Suprapubic skin (tissue), 4 donors: ENCODE results near the gene TBC1D14. TPM values are rescaled to one million over a fixed set of nuclear protein-coding genes. Genes with fewer than 3 reads are reported as not detected.
"Not testable (repeated sequence)": the region's sequence is repeated elsewhere in the genome, so short reads cannot be mapped to it uniquely, and the experiment has no call there.

Experiments
- DNase-seq, 2 donors: peaks; one replicate each; pipeline ENCODE4 v3.0.0-alpha.2; 2019; ENCODE audit warnings: low spot score in 2 of 2
- H3K27ac ChIP-seq: fragments of 200-600 bp; sonication (generic); one replicate; pipeline ENCODE4 v1.5.1; 2019
- H3K27me3 ChIP-seq: fragments of 200-600 bp; sonication (generic); one replicate; pipeline ENCODE4 v1.5.1; 2019
- H3K36me3 ChIP-seq: fragments of 200-600 bp; sonication (generic); one replicate; pipeline ENCODE4 v1.5.1; 2019
- H3K4me1 ChIP-seq: fragments of 200-600 bp; sonication (generic); one replicate; pipeline ENCODE4 v1.5.1; 2019
- H3K4me3 ChIP-seq: fragments of 200-600 bp; sonication (generic); one replicate; pipeline ENCODE4 v1.5.1; 2019; ENCODE audit warnings: mild to moderate bottlenecking
- H3K9me3 ChIP-seq: fragments of 200-600 bp; sonication (generic); one replicate; pipeline ENCODE4 v1.5.1; 2019
- EP300 ChIP-seq: sonication (generic); formaldehyde crosslinking; IDR thresholded peaks from one replicate; pipeline ENCODE4 v1.6.1; 2017; ENCODE audit warnings: antibody characterized with exemption
- POLR2A ChIP-seq, 2 donors: fragments of 450-650 bp; IDR thresholded peaks; one replicate each; pipeline ENCODE4 v1.6.1; 2017; ENCODE audit warnings: antibody characterized with exemption in 2 of 2, mild to moderate bottlenecking in 2 of 2, moderate library complexity in 2 of 2
- POLR2AphosphoS5 ChIP-seq, 3 donors: sonication (generic); formaldehyde crosslinking; IDR thresholded peaks; one replicate each; pipeline ENCODE4 v1.6.1; 2017; ENCODE audit warnings: antibody characterized with exemption in 3 of 3
- WGBS: methylation state at CpG from one replicate; pipeline ENCODE4 v1.1.5; 2018; 5-methylcytosine and 5-hydroxymethylcytosine counted together
- total RNA-seq, 4 donors: library from RNA; depleted of rRNA; stranded (reverse); fragments of >200 nt; gene quantifications; one replicate each; pipeline ENCODE4 v1.1.0, GENCODE V29; 2016
- TF ChIP-seq, protein P1 (sequence below), 2 donors: fragments of 200-600 bp in 1 of 2; fragments of 450-650 bp in 1 of 2; sonication (generic) in 1 of 2; IDR thresholded peaks; one replicate each; pipeline ENCODE4 v1.5.1; 2016 to 2019; ENCODE audit warnings: antibody characterized with exemption in 2 of 2, mild to moderate bottlenecking in 1 of 2, moderate library complexity in 1 of 2

TBC1D14 gene
- total RNA-seq, 4 donors from 2014 or later: 55.0 to 111 (median 97.9) TPM

DNA sequence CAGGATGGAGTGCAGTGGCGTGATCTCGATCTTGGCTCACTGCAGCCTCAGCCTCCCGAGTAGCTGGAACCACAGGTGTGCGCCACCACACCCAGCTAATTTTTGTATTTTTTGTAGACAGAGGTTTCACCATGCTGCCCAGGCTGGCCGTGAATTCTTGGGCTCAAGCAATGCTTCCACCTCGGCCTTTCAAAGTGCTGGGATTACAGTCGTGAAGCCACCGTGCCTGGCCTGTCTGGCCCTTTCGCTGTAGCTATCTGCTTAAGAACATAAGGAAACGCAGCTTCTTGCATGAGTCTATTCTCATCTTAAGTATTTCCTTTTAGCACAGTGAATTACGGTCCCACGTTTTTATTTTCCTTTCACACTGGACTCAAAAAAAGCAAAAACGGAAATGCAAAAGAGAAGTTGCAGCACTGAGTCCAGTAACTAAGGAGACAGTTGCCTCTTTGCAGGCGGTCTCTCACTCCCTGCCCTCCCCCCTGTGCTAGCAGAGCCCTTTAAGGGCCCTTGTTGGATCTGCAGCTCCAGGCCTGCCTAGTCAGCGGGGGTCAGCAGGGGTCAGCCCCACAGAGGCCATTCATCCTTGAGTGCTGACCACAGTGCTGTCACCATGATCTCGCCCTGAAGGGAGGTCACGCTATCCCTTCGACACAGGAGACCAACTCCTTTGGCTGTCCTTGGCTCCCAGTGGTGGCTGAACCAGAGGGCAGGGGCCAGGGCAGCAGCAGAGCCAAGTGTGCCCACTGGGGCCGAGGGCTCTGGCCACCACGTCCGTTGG is 21.8 kb upstream of the TBC1D14 start:
- WGBS: 67% methylated on average over 20 of the region's 21 CpGs
- H3K4me3 ChIP-seq: no peak overlapping the region
- TF ChIP-seq, protein P1, sequence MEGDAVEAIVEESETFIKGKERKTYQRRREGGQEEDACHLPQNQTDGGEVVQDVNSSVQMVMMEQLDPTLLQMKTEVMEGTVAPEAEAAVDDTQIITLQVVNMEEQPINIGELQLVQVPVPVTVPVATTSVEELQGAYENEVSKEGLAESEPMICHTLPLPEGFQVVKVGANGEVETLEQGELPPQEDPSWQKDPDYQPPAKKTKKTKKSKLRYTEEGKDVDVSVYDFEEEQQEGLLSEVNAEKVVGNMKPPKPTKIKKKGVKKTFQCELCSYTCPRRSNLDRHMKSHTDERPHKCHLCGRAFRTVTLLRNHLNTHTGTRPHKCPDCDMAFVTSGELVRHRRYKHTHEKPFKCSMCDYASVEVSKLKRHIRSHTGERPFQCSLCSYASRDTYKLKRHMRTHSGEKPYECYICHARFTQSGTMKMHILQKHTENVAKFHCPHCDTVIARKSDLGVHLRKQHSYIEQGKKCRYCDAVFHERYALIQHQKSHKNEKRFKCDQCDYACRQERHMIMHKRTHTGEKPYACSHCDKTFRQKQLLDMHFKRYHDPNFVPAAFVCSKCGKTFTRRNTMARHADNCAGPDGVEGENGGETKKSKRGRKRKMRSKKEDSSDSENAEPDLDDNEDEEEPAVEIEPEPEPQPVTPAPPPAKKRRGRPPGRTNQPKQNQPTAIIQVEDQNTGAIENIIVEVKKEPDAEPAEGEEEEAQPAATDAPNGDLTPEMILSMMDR (IDR thresholded peaks at IDR 0.05): no peak
- TF ChIP-seq POLR2A (IDR thresholded peaks at IDR 0.05) (no peak), EP300 (no peak), POLR2AphosphoS5 (IDR thresholded peaks at IDR 0.05) (no peak)
- H3K4me1 ChIP-seq: peaks cover 27% of the 10 kb centered on the region
- H3K27ac ChIP-seq: no peak overlapping the region
- no peak for DNase-seq
- H3K9me3 ChIP-seq: no peaks in the 10 kb centered on the region
- no peaks in the 10 kb centered on the region for H3K27me3 ChIP-seq
- H3K36me3 ChIP-seq: peaks cover 4% of the 10 kb centered on the region

DNA sequence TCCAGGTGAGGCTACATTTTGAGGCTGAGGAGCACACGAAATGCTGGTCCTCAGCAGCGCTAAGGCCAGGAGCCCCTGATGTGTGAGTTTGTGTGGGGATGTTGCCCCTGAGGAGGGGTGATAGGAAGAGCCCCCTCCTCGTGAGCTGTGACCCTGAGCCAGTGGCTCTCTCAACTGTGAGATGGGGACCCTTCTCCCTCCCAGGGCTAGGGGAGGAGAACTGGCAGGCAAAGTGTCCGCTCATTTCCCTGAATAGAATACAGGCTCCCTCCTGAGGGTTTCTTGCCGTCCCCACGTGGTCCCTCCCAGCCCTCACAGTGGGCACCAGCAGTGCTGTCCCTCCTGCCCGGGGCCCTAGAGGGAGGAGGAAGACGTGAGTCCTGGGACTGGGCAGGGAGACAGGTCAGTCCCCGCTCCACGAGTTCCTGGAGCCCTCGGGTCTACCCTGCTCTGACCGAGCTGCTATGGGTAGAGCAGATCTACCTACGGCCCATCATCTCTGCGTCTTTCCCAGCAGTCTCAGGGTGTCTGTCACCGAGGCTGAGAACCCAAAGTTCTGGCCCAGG is 21.0 kb upstream of the TBC1D14 start:
- Histone ChIP-seq H3K4me3 (no peak overlapping the region), H3K27me3 (no peaks in the 10 kb centered on the region), H3K9me3 (no peaks in the 10 kb centered on the region), H3K36me3 (no peaks in the 10 kb centered on the region), H3K27ac (no peak overlapping the region), H3K4me1 (peaks cover 29% of the 10 kb centered on the region)
- TF ChIP-seq, protein P1 (IDR thresholded peaks at IDR 0.05): no peak
- TF ChIP-seq POLR2A (IDR thresholded peaks at IDR 0.05) (no peak), POLR2AphosphoS5 (IDR thresholded peaks at IDR 0.05) (no peak)
- WGBS: 89% methylated on average over 5 of the region's 15 CpGs
- no peak for DNase-seq

DNA sequence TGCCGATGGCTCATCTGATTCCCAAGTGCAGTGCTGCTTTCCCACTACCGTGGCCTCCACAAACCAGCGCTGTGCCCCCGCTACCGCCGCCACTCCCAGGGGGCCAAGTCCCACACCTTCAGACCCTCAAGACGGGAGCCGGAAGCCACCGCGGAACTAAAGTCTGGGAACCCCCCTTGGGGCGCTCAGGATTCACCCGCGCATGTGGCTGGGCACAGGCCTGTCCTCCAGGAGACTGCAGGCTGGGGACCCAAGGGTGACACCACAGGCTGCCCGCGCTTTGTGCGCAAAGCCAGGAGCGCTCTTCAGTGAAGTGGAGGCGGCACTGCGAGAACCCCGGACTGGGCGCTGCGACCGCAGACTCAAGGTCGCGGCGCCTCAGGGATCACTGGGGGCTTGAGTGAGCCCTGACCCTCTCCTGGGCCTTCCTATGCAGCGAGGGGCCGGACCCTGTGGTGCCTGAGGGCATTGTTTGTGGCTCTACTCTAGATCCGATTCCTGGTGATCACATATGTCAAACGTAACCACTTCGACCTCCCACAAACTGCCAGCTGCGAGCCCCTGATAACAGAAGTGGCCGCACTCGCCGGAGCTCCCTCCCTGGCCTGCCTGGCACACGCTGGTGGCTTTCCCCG is 20.4 kb upstream of the TBC1D14 start:
- WGBS: 92% methylated on average over 26 of the region's 37 CpGs
- H3K36me3 ChIP-seq: no peaks in the 10 kb centered on the region
- no peaks in the 10 kb centered on the region for H3K9me3 ChIP-seq
- H3K27ac ChIP-seq: no peak overlapping the region
- no peaks in the 10 kb centered on the region for H3K27me3 ChIP-seq
- no peak overlapping the region for H3K4me3 ChIP-seq
- TF ChIP-seq, protein P1 (IDR thresholded peaks at IDR 0.05): no peak
- TF ChIP-seq POLR2AphosphoS5 (IDR thresholded peaks at IDR 0.05) (no peak), EP300 (no peak), POLR2A (IDR thresholded peaks at IDR 0.05) (no peak)
- H3K4me1 ChIP-seq: peaks cover 29% of the 10 kb centered on the region
- no peak for DNase-seq

DNA sequence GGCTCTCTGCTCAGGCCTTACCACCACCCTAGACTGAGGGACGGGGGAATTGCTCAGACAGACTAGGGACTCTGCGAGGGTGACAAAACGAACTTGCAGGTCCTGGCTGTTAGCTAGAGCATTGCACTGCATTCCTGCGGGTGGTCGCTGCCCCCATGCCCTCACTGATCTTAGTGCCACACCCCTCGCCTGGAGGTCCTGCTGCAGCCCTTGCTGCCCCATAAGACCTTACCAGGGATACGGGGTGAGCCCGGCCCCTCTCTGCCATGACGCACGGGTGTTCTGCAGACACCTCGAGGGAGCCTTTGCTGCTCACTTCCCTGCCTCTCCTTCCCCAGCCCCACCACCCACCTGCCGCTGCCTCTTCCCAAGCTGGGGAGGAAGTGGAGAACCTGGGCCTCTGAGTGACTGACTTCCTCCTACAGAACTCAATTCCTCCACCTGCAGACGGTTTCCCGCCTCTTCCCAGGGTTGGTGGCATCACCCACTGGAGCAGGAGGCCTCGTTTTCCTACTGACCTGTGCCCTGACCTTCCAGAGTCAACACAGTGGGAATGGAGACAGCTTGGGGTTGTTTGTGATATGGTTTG is 19.8 kb upstream of the TBC1D14 start:
- DNase-seq: no peak
- no peaks in the 10 kb centered on the region for H3K36me3 ChIP-seq
- H3K27me3 ChIP-seq: no peaks in the 10 kb centered on the region
- H3K4me1 ChIP-seq: peaks cover 29% of the 10 kb centered on the region
- WGBS: 85% methylated on average over 6 of the region's 15 CpGs
- TF ChIP-seq EP300: no peak
- TF ChIP-seq POLR2A (IDR thresholded peaks at IDR 0.05): no peak
- TF ChIP-seq POLR2AphosphoS5 (IDR thresholded peaks at IDR 0.05): no peak
- TF ChIP-seq, protein P1 (IDR thresholded peaks at IDR 0.05): no peak
- H3K4me3 ChIP-seq: no peak overlapping the region
- no peaks in the 10 kb centered on the region for H3K9me3 ChIP-seq
- H3K27ac ChIP-seq: no peak overlapping the region

DNA sequence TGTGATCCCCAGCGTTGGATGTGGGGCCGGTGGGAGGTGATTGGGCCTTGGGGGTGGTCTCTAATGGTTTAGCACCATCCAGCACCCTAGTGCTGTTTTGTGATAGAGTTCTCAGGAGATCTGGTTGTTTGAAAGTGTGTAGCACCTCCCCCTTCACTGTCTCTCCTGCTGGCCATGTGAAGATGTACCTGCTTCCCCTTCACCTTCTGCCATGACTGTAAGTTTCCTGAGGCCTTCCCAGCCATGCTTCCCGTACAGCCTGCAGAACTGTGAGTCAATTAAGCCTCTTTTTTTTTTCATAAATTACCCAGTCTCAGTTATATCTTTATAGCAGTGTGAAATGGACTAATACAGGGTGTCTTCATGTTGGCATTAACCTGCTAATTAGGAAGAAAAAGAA is 19.3 kb upstream of the TBC1D14 start:
- no peaks in the 10 kb centered on the region for H3K27me3 ChIP-seq
- no peaks in the 10 kb centered on the region for H3K9me3 ChIP-seq
- TF ChIP-seq EP300: no peak
- TF ChIP-seq POLR2A (IDR thresholded peaks at IDR 0.05): no peak
- TF ChIP-seq POLR2AphosphoS5 (IDR thresholded peaks at IDR 0.05): no peak
- TF ChIP-seq, protein P1 (IDR thresholded peaks at IDR 0.05): no peak
- H3K4me3 ChIP-seq: no peak overlapping the region
- H3K4me1 ChIP-seq: peaks cover 29% of the 10 kb centered on the region
- WGBS: 87% methylated on average over 3 of the region's 3 CpGs
- no peaks in the 10 kb centered on the region for H3K36me3 ChIP-seq
- no peak for DNase-seq
- no peak overlapping the region for H3K27ac ChIP-seq

DNA sequence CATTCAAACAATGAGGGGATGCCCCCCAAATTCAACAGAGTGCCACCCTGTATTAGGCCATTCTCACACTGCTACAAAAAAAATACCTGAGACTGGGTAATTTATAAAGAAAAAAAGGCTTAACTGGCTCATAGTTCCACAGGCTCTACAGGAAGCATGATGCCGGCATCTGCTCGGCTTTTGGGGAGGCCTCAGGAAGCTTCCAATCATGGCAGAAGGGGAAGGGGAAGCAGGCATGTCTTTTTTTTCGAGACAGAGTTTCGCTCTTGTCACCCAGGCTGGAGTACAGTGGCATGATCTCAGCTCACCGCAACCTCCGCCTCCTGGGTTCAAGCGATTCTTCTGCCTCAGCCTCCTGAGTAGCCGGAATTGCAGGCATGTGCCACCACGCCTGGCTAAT is 18.7 kb upstream of the TBC1D14 start:
- not testable (repeated sequence) for H3K27me3 ChIP-seq, H3K36me3 ChIP-seq, H3K9me3 ChIP-seq, H3K4me3 ChIP-seq, DNase-seq
- Histone ChIP-seq H3K4me1 (peaks cover 23% of the 10 kb centered on the region), H3K27ac (peak overlapping the region; percentile 61)
- 95% methylated on average over 9 of the region's 9 CpGs for WGBS
